ENCODE results near the gene GRIN1.

DNA sequence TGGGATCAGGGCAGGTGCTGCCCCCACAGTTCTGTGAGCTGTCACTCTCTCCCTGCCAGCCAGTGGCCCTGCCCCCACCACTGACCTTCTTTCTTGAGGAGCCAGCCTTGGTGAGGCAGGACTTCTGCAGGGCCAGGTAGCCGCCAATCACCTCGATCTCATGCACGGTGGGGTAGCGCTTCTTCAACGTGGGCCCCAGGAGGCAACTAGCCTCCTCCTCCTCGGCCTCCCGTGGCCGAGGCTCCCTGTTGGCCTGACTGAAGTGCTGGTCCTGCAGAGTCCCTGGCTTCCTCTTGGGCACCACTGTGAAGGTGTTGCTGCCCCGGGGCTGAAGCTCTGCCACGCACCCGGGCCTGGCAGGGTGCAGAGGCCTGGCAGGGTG lies 59.9 kb downstream of the GRIN1 start:
- TF ChIP-seq POLR2AphosphoS5 (IDR thresholded peaks at IDR 0.05) (no peak), POLR2A (IDR thresholded peaks at IDR 0.05) (no peak)
- TF ChIP-seq, protein P1, sequence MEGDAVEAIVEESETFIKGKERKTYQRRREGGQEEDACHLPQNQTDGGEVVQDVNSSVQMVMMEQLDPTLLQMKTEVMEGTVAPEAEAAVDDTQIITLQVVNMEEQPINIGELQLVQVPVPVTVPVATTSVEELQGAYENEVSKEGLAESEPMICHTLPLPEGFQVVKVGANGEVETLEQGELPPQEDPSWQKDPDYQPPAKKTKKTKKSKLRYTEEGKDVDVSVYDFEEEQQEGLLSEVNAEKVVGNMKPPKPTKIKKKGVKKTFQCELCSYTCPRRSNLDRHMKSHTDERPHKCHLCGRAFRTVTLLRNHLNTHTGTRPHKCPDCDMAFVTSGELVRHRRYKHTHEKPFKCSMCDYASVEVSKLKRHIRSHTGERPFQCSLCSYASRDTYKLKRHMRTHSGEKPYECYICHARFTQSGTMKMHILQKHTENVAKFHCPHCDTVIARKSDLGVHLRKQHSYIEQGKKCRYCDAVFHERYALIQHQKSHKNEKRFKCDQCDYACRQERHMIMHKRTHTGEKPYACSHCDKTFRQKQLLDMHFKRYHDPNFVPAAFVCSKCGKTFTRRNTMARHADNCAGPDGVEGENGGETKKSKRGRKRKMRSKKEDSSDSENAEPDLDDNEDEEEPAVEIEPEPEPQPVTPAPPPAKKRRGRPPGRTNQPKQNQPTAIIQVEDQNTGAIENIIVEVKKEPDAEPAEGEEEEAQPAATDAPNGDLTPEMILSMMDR (IDR thresholded peaks at IDR 0.05): no peak
